NT2/D1 (cell line): ENCODE measurements around the gene SLIT3.

Source experiments
- SUZ12 ChIP-seq: IDR thresholded peaks from 2 replicates; pipeline ENCODE4 v1.6.1; 2011; ENCODE audit not compliant: insufficient read length, insufficient read depth; ENCODE audit errors: extremely low read depth
- YY1 ChIP-seq: IDR thresholded peaks from 2 replicates; pipeline ENCODE4 v1.6.1; 2011; ENCODE audit not compliant: insufficient read length, insufficient read depth
- ZNF274 ChIP-seq: IDR thresholded peaks from 2 replicates; pipeline ENCODE4 v1.6.1; 2011; ENCODE audit warnings: mild to moderate bottlenecking, low read depth, low read length

- TF ChIP-seq YY1 (no peak), ZNF274 (no peak), SUZ12 (no peak)
Observed at GRCh38 chr5:169100735-169101075, 200.2 kb downstream of the SLIT3 start.
